NCI-H187 (cell line): Measurements from ENCODE around the gene MSLN.
"Not testable (repeated sequence)": the region's sequence is repeated elsewhere in the genome, so short reads cannot be mapped to it uniquely, and the experiment has no call there.

Source experiments
- DNase-seq, 2 experiments: peaks; one replicate each; lab custom pipeline; 2025; lab: John Stamatoyannopoulos, UW

MSLN gene

DNA sequence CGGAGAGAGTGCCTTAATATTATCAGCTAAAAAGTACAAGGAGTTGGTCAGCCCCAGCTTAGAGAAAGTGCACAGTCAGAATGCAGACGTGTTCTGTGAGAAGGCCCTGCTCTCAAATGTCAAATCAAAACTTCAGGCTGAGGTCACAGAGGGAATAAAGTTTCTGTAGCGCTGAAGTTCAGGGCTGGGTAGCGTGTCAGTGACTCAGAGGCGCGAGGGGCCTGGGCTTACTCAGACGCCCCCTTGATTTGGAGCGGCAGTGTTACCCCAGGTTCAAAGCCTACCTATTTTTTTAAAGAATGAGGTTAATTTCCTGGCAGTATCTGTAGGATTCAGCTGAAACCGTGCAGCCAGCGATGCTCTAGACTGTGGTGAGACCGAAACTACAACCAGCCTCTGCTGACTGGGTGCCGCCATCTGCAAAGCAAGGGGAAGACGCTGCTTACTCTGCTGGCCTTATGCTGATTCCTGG is 24.5 kb upstream of the MSLN start:
- DNase-seq = no peak

DNA sequence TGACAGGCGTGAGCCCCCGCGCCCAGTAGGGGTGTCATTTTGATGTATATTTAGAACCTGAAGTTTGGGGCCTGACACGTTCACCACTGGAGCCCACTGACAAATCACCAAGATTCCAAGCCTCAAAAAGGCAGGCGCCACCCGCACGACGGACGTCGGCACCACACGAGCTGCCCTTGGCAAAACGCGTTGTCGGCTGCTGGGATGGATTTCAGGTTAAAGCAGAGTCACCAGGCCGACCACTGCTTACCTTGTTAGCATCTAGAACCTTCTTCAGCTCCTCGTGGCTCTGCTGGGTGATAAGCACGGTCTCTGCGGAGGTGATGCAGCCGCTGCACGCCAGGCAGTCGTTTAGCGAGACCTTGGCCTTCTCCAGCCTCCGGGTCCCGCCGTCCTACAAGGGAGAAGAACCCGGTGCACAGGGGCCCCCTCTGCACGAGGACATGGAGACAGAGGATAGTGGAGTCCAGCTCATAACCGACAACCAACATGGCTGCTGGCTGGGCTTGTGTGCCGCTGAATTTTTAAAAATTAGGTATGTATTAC is 23.5 kb upstream of the MSLN start:
- DNase-seq = no peak

DNA sequence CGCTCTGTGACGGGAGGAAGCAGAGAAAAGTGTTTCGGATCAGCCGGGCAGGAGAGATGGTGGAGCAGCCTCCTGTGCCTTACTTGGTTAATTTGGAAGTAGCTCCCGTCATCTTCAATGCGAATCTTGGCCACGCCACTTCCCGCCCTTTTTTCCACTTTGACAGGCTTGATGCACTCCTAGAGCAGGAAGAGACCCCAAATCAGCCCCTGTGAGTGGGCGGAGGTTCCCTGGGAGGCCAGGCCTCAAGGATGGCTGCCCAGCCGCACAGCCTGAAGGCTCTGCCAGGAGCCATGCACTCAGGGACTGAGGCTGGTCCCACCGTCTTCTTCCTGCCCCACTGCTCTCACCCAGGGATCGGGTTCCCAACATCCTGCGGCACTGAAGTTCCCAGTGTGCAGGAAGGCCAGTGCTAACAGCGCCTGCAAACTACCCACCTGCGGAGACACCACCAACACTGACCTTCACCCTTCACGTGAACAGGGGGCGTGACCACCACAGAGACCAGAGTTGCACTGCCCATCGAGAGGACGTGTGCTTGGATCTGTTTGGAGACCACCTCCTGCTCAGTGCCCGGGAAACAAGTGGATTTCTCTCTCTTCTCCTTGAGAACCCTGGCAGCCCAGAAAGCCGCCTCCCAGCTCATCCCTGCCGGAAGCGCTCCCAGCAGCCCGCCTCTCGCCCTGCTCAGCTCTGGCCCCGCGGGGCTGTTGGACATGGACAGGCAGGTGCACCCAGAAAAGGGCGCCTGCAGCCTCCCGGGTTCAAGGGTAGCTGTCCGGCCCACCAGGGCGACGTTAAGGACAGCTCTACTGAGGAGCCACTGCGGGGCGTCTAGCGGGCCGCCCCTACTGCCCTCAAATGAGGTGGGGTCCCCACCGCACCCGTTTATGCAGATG is 20.7 kb upstream of the MSLN start:
- no peak for DNase-seq

DNA sequence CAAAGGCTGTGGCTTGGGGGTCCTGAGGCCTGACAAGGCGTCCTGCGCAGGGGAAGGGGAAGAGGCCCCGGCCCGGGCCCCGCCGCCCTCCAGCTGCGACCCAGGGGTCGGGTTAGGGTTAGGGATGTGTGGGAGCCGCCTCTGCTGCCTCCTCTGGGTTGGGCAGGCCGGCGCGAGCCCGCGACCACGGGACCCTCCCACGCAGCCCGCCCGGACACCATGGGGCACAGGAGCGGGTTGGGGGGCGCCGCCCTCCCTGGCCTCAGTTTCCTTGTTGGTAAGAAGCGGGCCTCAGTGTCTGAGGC is 20.1 kb upstream of the MSLN start:
- DNase-seq = no peak

DNA sequence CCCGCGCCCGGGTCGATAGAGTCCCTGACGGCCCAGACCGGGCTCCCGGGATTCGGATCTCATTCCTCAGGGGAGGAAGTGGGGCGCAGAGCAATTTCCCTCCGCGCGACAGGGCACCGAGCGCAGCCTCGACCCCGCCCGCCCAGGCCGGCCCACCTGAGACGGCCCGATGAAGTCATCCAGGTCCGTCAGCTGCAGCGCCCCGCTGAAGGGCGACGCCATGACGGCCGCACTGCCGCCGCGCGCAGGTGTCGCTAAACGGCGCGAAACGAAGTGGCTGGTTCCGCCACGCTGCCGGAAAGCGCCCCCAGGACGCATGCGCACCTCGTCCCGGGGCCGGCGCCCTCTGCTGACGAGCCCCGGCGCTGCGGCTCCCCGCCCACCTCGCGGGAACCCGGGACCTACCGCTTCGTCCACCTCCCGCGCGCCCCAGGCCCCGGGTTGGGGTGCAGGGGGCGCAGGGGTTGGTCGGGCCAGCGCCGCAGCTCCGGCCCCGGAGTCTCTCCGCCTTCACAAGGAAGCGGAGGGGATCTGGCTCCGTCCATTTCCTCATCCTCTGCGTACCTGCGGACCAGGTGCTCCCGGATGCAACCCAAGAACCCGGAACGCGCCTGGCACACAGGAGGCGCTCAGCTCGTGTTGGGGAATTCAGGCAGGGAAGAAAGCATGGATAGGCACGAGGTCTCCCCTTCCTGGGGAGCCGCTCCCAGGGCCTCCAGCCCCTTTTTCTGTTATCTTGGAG is 19.6 kb upstream of the MSLN start, which contains the start of gene CIAO3:
CIAO3 (minus strand) TSS at position 234 of the 742 bp plus-strand sequence; CDS start at position 222, 12 bp downstream.
- DNase-seq = peak; percentile 91 to 95

DNA sequence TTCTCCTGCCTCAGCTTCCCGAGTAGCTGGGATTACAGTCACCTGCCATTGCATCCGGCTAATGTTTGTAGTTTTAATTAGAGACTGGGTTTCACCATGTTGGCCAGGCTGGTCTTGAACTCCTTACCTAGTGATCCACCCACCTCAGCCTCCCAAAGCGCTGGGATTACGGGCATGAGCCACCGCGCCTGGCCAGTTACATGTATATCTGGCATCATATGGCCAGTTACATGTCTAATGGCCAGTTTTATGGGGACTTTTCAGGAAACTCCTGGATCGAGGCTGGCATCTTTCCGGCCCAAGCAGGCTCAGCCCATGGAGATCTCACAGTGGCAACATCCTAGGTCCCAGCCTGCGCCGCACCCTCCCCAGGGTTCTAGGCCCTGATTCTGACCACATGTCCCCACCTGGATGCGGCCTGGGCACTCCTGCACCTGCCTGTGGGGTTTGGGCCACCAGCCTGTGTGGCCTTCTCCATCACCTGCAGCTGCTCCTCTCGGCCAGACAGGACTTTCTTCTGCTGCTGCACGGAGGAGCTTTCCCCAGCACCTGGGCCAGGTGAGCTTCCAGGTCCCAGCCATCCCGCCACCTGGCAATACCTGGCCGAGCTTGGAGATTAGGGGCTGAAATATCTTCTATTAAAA is 18.4 kb upstream of the MSLN start:
- no peak for DNase-seq

DNA sequence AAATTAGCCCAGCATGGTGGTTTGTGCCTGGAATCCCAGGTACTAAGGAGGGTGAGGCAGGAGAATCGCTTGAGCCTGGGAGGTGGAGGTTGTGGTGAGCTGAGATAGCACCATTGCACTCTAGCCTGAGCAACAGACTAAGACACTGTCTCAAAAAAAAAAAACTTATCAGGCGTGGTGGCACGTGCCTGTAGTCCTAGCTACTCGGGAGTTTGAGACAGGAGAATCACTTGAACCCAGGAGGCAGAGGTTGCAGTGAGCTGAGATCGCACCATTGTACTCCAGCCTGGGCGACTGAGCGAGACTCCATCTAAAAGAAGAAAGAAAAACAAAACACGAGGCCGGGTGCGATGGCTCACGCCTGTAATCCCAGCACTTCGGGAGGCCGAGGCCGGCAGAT is 17.6 kb upstream of the MSLN start:
- not testable (repeated sequence) for DNase-seq

DNA sequence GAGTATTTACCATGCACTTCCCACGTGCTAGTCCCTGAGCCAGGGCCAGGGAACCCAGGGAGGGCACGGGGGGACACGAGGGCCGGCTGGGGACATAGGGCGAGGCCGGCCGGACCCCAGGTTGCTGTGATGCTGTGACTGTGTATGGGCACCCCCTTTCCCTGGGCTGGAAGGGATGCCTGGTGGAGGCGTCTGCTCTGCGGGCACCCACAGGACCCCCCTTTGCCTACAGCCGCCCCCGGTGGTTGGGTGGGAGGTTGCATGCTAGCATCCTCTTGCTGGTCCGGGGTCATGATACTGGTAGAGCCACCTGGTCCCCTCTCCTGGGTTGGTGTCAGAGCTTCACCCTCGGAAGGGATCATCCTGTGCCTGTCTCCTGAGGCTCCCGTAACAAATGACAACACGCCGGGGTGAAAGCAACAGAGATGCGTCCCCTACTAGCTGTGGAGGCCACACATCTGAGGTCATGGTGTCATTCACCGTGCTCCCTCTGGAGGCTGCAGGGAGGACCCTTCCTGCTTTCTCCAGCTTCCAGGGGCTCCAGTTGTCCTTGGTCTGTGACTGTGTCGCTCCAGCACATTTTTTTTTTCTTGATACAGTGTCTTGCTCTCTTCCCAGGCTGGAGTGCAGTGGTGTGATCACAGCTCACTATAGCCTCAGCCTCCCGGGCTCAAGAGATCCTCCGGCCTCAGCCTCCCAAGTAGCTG is 16.6 kb upstream of the MSLN start:
- DNase-seq = no peak

DNA sequence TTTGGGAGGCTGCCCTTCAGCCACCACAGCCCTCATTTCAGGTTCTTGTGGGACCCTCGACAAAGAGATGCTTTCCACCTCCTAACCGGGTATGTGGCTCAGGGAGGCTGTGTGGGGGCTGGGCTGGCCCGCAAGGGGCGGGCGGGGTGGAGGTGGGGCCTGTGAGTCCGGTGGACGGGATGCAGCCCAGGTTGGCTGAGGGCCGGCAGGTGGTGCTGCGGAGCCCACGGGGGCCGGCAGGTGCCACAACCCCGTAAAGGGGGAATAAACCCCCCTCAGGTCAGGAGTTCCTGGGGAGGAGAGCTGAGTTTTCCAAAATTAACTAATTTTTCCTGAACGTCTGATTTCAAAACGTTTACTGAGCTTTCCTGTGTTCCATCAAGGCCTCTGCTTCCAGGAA is 14.8 kb upstream of the MSLN start:
- DNase-seq = no peak

DNA sequence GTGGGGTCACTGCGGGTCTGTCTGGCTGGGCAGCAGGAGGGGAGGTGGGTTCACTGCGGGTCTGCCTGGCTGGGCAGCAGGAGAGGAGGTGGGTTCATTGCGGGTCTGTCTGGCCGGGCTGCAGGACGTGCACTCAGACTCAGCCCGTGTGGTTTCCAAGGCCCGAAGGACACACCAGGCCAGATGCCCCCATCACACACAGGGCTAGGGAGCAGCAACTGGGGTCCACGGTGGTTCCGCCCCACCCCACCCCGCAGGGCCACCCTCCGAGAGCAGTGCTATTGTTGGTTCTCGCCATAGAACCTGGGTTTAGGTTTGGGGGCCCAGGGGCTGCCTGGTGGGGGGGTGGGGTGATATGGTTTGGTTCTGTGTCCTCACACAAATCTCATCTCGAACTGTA is 13.9 kb upstream of the MSLN start:
- no peak for DNase-seq

DNA sequence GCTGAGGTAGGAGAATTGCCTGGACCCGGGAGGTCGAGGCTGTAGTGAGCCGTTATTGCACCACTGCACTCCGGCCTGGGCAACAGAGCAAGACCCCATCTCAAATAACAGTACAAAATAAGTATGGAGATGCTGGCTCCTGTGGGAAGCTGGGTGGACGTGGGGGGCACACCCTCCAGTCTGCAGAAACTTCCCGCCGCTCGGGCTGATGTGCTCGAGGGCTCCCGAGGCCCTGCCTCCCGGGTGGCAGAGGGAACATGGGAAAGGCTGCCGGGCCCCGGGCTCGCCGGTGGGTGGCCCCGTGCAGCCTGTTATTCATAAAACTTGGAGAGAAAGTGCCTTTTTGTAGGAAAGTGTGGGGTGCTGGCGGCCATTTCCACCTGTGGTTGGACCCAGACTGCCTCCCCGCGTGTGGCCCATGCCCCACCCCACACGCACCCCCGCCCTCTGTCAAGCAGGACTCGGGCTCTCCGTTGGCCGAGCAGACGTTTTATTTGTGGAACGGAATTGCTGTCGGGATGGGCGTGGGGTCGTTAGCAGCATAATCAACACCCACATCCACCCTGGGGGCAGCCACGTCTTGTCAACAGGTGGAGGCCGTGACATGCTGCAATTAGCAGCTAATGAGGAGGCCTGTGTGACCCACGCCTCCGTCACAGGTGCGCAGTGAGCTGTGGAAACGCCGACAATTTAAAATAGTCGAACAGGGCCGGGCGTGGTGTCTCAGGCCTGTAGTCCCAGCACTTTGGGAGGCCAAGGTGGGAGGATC is 12.4 kb upstream of the MSLN start:
- DNase-seq = no peak

DNA sequence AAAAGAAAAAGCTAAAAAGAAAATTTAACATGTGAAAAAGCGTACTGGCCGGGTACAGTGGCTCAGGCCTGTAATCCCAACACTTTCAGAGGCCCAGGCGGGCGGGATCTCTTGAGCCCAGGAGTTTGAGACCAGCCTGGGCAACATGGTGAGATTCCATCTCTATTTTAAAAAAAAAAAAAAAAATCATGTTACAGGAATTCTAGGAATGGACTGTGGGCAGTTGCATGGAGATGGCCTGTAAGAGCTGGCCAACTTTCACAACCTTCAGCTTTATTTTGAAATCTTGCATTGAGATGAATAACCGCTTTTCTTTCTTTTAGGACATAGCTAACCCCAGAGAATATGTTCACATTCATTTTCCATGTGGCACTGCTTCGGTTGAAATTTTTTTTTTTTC is 11.5 kb upstream of the MSLN start:
- no peak for DNase-seq

DNA sequence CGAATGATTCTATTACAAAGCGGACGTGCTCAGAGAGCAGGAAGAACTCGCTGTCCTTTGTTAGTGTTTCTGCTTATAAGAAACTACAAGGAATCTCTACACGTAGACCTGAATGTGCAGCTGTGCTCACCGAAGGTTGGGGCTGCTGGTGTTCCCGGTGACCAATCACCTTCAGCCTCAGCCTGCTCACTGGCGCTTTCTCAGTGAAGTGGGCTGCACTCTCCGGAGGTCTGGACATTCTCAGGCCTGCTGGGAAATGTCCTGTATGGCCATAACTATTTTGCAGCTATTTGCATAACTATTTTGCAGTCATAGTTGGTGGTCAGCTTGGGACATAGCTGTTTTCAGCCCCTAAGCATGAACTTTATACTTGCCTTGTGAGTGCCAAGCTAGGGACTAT is 10.0 kb upstream of the MSLN start:
- DNase-seq = no peak

DNA sequence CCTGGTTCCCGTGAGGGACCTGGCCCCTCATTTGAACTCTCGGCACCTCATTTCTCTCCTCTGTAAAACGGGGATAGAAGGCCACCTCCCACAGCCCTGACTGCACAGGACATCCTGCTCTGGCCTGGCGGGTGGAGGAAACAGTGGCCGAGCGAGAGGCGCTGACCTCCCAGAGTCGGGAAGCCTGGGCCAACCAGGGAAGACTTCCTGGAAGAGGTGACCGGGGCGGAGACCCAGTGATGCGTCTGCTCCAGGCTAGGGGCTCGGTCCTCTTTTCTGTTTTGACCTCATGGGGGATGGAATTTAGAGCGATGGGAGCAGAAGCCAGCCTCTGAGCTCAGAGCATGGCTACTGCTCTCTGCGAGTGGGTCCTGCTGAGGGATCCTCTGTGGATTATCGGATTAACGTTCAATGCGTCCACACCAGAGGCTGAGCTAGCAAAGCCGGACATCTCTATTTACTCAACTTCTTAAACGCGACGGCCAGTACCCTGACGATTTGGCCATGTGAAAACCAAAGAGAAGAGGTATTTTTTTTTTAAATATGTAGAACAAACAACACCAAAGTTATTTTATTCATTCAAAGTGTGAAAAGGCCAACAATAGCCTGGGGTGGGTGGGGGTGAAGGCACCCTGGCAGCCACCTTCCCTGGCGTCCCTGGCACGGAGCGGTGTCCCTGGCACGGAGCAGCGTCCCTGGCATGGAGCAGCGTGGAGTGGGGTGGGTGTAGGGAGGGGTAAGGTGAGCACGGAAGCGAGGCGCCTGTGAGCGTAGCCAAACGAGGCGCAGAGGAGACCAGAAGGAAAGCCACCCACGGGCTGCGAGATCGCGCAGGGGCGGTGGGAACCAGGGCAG is 9.2 kb upstream of the MSLN start:
- no peak for DNase-seq

DNA sequence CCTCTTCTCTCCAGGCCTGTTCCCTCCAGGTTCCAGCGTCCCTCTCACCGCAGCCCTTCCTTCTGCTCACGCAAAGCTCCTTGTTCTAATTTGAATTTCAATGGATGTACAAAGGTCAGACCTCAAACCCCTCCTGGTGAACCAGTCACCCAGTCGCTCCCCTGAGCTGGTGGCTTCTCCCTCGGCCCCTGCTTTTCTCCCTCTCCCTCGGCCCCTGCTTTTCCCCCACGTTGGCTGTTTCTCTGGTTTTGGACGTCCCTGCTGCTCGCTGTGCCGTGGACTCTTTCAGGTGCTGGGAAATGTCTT is 8.6 kb upstream of the MSLN start:
- no peak for DNase-seq

DNA sequence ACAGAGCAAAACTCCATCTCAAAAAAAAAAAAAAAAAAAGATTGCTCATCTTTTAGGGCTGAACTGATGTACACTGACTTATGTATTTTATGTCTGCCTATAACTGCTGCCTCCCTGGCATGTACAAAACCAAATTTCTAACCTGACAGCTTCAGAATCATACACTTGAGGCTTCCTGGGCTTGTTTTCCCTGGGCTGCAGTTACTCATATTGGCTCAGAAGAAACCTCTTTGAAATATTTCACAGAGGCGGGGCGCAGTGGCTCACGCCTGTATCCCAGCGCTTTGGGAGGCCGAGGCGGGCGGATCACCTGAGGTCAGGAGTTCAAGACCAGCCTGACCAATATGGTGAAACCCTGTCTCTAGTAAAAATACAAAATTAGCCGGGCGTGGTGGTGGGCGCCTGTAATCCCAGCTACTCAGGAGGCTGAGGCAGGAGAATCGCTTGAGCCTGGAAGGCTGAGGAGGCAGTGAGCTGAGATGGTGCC is 6.4 kb upstream of the MSLN start:
- not testable (repeated sequence) for DNase-seq

DNA sequence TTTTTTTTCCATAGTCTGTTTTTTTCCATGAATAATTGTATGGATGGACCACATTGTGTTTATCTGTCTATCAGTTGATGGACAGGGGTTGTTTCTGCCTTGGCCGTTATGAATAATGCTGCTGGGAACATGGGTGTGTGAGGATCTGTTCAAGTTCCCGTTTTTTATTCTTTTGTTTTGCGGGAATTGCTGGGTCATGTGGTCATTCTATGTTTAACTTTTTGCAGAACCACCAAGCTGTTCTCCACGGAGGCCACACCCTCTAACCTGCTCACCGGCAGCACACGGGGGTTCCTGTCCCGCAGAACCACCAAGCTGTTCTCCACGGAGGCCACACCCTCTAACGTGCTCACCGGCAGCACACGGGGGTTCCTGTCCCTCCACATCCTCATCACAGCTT is 5.9 kb upstream of the MSLN start:
- no peak for DNase-seq

DNA sequence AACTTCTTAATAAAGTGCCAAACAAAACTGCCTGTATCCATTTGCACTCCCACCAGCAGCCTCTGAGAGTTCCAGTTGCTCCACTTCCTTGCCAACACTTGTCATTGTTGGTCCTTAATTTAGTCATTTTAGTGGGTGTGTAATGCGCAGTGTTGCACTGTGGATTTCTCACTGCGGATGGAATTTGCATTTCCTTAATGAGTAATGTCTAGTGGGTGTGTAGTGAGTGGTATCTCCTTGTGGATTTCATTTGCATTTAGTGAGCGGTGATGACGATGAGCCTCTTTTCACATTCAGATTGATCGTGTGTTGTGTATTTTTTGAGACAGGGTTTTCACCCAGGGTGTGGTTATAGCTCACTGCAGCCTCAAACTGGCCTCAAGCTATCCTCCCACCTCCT is 4.1 kb upstream of the MSLN start:
- DNase-seq = no peak

DNA sequence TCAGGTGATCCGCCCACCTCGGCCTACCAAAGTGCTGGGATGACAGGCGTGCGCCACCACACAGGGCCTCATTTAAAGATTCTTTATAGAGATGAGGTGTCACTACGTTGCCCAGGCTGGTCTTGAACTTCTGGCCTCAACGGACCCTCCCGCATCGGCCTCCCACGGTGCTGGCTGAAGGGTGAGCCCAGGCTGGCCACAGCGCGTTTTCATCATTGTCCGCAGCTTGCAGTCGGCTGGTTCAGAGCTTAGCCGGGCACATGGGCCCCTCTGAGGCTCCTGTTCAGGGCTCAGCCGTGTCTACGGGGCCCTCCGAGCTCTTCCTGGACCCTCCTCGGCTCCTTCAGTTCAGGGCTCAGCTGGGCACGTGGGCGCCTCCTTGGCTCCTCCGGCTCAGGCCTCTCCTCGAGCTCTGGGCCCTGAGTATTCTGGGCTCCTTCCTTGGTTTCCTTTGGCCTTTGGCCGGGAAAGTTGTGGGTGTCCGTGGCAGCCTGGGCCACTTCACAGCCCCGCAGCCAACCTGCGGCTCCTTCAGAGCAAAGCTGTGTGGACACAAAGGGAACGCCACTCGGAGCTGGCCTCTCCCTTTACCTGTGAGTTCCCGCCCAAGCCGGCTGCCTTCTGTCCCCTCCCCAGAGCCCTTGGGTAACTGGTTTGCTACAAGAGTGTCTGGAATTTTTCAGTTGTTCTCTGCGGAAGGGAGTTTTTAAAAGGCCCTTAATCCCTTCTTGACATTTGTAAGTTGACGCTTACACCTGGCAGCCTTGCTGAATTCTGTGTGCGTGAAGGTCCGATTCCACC is 1.2 kb upstream of the MSLN start:
- DNase-seq = no peak
